ENCODE results near the gene EEF1AKMT3. TPM values are rescaled to one million over a fixed set of nuclear protein-coding genes. Genes with fewer than 3 reads are reported as not detected.

The EEF1AKMT3 gene
- total RNA-seq, 1 donor from 2014 or later: 7.1 TPM

DNA sequence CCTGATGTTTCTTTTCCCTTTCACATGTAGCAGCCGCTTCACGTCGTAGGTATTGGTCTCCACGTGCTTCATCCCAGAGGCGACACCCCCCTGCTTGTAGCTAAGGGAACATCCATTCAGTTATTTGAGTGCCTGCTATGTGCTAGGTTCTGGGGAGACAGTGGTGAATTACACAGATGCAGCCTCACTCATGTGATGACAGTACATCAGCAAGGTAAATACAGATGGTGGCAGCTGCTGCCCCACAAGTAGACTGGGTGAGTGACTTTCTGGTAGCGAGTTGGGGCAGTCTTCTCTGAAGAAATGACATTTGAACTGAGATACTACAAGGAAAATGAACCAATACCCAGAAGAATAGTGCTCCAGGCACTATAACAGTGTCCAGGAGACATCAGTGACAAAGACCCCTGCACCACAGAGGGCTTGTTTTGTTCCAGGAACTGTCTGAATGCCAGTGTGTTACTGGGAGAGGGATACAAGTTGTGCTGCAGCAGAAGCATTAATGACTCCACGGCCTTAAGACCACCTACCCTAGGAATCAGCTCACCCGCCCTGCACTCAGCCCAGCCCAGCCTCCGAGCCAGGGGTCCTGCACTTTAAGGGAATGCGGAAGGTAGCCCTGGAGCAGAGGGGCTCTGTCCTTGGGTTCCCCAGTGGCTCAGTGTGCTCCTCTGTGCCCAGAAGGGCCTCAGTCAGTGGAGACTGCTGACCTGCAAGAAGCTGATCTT lies 38.8 kb downstream of the EEF1AKMT3 start:
- no peak for FAIRE-seq
- Histone ChIP-seq H3K36me3 (ENCODE audit: control insufficient read depth, insufficient read depth, low read length) (no peaks in the 10 kb centered on the region), H3K27me3 (ENCODE audit: control insufficient read depth, insufficient read depth, low read length) (no peaks in the 10 kb centered on the region), H3K4me3 (ENCODE audit: low read depth, low read length) (no peak overlapping the region)
- no peak for DNase-seq (ENCODE audit: low read depth)
- TF ChIP-seq, protein P1, sequence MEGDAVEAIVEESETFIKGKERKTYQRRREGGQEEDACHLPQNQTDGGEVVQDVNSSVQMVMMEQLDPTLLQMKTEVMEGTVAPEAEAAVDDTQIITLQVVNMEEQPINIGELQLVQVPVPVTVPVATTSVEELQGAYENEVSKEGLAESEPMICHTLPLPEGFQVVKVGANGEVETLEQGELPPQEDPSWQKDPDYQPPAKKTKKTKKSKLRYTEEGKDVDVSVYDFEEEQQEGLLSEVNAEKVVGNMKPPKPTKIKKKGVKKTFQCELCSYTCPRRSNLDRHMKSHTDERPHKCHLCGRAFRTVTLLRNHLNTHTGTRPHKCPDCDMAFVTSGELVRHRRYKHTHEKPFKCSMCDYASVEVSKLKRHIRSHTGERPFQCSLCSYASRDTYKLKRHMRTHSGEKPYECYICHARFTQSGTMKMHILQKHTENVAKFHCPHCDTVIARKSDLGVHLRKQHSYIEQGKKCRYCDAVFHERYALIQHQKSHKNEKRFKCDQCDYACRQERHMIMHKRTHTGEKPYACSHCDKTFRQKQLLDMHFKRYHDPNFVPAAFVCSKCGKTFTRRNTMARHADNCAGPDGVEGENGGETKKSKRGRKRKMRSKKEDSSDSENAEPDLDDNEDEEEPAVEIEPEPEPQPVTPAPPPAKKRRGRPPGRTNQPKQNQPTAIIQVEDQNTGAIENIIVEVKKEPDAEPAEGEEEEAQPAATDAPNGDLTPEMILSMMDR (IDR thresholded peaks at IDR 0.05; ENCODE audit: insufficient read depth, low read length, severe bottlenecking): no peak

DNA sequence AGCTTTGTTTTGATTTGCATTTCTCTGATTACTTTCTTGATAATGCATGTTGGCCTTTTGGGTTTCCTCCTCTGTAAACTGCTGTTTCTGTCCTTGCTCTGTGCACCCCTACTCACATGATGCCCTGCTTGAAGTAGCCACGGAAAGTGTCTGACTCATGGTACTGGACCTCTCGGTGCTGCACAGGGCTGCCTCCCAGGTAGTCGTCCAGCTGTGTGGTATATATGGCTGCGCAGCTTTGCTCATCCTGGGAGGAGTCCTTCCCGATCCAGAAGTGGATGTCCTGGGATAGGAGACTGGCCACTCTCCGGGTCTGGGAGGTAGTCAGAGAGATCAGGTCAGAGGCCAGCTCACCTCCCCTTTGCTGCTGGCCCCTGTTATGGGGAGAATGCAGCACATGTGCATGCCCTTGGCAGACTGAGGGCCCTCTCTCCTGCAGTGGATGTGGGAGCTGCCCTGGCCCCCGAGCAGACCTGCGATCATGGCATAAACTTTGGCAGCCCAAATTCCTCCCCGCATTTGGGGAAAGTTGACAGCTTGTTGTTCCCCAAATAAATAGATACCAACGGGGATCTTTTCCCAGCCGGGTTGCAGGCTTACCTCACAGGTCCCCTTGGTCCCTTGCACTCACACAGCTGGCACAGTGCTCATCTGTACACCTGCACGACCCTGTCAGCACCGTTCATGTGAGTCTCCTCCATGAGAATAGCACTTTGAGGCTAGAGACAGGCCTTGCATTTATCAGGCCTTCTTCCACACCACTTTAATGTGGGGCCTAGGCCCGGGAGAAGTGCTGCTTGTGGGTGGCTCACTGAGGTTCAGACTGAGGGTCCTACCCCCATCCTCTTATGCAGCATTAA lies 40.9 kb downstream of the EEF1AKMT3 start:
- H3K4me3 ChIP-seq (ENCODE audit: low read depth, low read length): no peak overlapping the region
- no peak for FAIRE-seq
- TF ChIP-seq, protein P1 (IDR thresholded peaks at IDR 0.05; ENCODE audit: insufficient read depth, low read length, severe bottlenecking): no peak
- no peak for DNase-seq (ENCODE audit: low read depth)
- H3K27me3 ChIP-seq (ENCODE audit: control insufficient read depth, insufficient read depth, low read length): no peaks in the 10 kb centered on the region
- H3K36me3 ChIP-seq (ENCODE audit: control insufficient read depth, insufficient read depth, low read length): no peaks in the 10 kb centered on the region

DNA sequence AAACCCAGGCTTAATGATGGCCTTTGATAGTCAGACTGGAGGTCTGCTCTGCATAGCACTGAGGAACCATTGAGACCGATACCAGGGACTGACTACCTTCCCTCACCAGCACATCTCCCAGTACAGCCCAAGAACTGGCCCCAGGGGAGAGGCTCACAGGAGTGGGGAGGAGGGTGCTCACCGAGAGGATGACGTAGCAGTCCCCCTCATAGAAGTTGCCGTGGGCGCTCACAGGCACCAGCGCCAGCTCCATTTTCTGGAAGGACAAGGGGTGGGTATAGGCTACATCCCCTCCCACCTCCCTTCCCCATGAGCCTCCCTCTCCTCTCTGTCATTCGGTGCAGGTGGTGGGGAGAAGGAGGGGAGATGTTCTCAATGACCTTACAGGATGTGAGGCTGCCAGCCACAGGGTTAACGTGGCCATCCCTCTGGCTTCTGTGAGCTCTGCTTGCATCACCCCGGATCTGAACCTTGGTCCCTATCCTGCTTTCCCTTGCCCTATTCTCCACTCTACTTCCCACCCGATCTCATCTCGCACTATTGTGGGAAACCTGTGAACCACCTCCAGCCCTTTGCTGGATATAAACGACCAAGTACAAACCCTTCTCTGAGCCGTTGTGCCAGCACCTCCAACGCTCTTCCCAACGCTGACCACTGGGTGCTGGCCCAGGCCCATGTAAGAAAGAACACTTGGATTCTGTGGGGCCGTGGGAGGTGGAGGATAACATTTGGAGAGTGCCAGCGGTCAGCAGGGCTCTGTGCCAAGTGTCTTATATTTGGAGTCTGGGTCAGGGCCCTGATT lies 41.8 kb downstream of the EEF1AKMT3 start:
- Histone ChIP-seq H3K27me3 (ENCODE audit: control insufficient read depth, insufficient read depth, low read length) (no peaks in the 10 kb centered on the region), H3K4me3 (ENCODE audit: low read depth, low read length) (no peak overlapping the region), H3K36me3 (ENCODE audit: control insufficient read depth, insufficient read depth, low read length) (no peaks in the 10 kb centered on the region)
- TF ChIP-seq, protein P1 (IDR thresholded peaks at IDR 0.05; ENCODE audit: insufficient read depth, low read length, severe bottlenecking): no peak
- DNase-seq (ENCODE audit: low read depth): no peak
- FAIRE-seq: no peak

DNA sequence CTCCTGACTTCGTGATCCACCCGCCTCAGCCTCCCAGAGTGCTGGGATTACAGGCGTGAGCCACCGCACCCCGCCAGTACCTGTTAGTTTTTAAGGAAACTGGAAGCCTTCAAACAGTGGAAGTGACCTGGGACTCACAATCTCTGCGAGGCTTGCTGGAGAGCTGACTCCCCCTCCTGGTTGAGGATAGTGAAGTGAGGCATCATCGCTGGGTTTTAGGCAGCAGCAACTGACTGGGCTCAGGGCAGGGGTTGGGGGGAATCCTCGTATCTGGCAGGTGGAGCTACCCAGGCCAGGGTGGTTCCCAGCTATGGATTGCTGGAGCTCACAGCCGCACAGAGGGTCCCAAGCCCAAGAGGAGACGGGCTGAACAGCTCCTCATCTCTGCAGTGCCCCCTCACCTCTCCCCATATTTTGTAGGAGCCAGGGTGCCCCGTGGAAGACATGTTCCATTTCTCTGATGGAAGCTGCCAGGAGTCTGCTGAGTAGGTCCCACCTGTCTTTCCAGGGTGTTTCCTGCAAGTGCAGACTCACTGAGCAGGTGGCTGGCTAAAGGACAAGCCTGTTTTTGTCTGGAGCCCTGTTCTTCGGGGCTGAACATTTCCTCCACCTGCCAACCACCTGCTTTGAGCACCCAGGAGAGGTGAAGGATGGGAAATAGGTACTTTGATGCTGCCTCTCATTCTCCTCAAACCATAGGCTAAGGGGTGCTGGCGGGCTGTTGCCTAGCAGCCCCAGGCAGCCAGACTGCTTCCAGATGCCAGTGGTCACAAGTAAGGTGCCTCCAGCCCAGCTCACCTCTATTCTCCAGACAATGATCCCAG lies 43.0 kb downstream of the EEF1AKMT3 start:
- DNase-seq (ENCODE audit: low read depth): peak; percentile 12
- Histone ChIP-seq H3K36me3 (ENCODE audit: control insufficient read depth, insufficient read depth, low read length) (peaks cover under 1% of the 10 kb centered on the region), H3K4me3 (ENCODE audit: low read depth, low read length) (no peak overlapping the region), H3K27me3 (ENCODE audit: control insufficient read depth, insufficient read depth, low read length) (no peaks in the 10 kb centered on the region)
- TF ChIP-seq, protein P1 (IDR thresholded peaks at IDR 0.05; ENCODE audit: insufficient read depth, low read length, severe bottlenecking): no peak
- no peak for FAIRE-seq

Data from bronchial epithelial cell (primary cell).